NCI-H82 treated with DMSO at 0.1 percent for 48 hours (cell line): ENCODE results near the gene HCN1.
"Not testable (repeated sequence)": the region's sequence is repeated elsewhere in the genome, so short reads cannot be mapped to it uniquely, and the experiment has no call there.

ENCODE experiments used
- DNase-seq: peaks from one replicate; lab custom pipeline; 2025; ENCODE audit not compliant: unreplicated experiment; lab: John Stamatoyannopoulos, UW

HCN1 gene

GRCh38 chr5:45312627-45313026 lies 383.6 kb downstream of the HCN1 start:
- not testable (repeated sequence) for DNase-seq

GRCh38 chr5:45295231-45295630 lies 400.9 kb downstream of the HCN1 start:
- no peak for DNase-seq

GRCh38 chr5:45288746-45289145 lies 407.4 kb downstream of the HCN1 start:
- DNase-seq, result no peak

- DNase-seq, result no peak
Measured at GRCh38 chr5:45284436-45284835, 411.7 kb downstream of the HCN1 start.

- DNase-seq, result no peak
Measured at GRCh38 chr5:45281081-45281480, 415.1 kb downstream of the HCN1 start.

- DNase-seq, result no peak
Measured at GRCh38 chr5:45279109-45279508, 417.1 kb downstream of the HCN1 start.

- no peak for DNase-seq
Measured at GRCh38 chr5:45277860-45278259, 418.3 kb downstream of the HCN1 start.

GRCh38 chr5:45274241-45274640 lies 421.9 kb downstream of the HCN1 start:
- no peak for DNase-seq

- no peak for DNase-seq
Measured at GRCh38 chr5:45271626-45272025, 424.6 kb downstream of the HCN1 start.

GRCh38 chr5:45264447-45264846 lies 431.7 kb downstream of the HCN1 start:
- no peak for DNase-seq

GRCh38 chr5:45262061-45262590 lies 434.1 kb downstream of the HCN1 start:
- no peak for DNase-seq

- DNase-seq, result no peak
Measured at GRCh38 chr5:45261125-45261524, 435.1 kb downstream of the HCN1 start.

- DNase-seq, result no peak
Measured at GRCh38 chr5:45260292-45260691, 435.9 kb downstream of the HCN1 start.

- DNase-seq, result no peak
Measured at GRCh38 chr5:45252978-45253377, 443.2 kb downstream of the HCN1 start.

GRCh38 chr5:45252541-45252940 lies 443.6 kb downstream of the HCN1 start:
- DNase-seq, result no peak

GRCh38 chr5:45225571-45226031 lies 470.6 kb downstream of the HCN1 start:
- no peak for DNase-seq

GRCh38 chr5:45205403-45205961 lies 490.7 kb downstream of the HCN1 start:
- DNase-seq, result no peak
